IMR-90 (cell line): Measurements from ENCODE around the gene XRCC3. TPM values are rescaled to one million over a fixed set of nuclear protein-coding genes. Genes with fewer than 3 reads are reported as not detected.

ENCODE experiments used
- ATAC-seq: fragments of 200-7000 bp; cut with Tn5 transposase; 2 replicates; pipeline ENCODE4 v1.9.1; 2020; ENCODE audit warnings: low read depth, mild to moderate bottlenecking, moderate library complexity
- BruUV-seq: library from RNA; stranded (reverse); fragments of 400-500 nt; replicated peaks from 2 replicates; lab custom pipeline; 2021; lab: Mats Ljungman, UMichigan
- CTCF ChIA-PET: fragments of 300-600 bp; formaldehyde crosslinking; extraction: SDS; loops from one replicate; lab custom pipeline; 2021; ENCODE audit warnings: antibody characterized with exemption; lab: Yijun Ruan, JAX
- POLR2A ChIA-PET: fragments of 300-600 bp; sonication (Branson Sonifier 250); formaldehyde crosslinking; loops from one replicate; lab custom pipeline; 2022; ENCODE audit warnings: antibody characterized with exemption; ENCODE audit not compliant: unreplicated experiment; lab: Charles Lee
- DNase-seq: peaks from one replicate; pipeline ENCODE4 v3.0.0; 2013
- H2AFZ ChIP-seq: replicated peaks from 2 replicates; pipeline ENCODE3; 2013; ENCODE audit warnings: low read length, mild to moderate bottlenecking; ENCODE audit not compliant: poor library complexity
- H2AK5ac ChIP-seq: 2 replicates; pipeline ENCODE4 v1.6.1; 2013; ENCODE audit warnings: low read depth, low read length, inconsistent platforms
- H2AK9ac ChIP-seq: replicated peaks from 2 replicates; pipeline ENCODE3; 2013; ENCODE audit warnings: mild to moderate bottlenecking, low read depth, low read length, moderate library complexity; ENCODE audit not compliant: poor library complexity
- H2BK120ac ChIP-seq: 2 replicates; pipeline ENCODE4 v1.6.1; 2013; ENCODE audit warnings: low read depth, low read length, inconsistent platforms
- H2BK15ac ChIP-seq: 3 replicates; pipeline ENCODE4 v1.6.1; 2013; ENCODE audit warnings: low read depth, low read length, inconsistent platforms
- H2BK20ac ChIP-seq: 2 replicates; pipeline ENCODE4 v1.6.1; 2013; ENCODE audit warnings: low read depth, mild to moderate bottlenecking, inconsistent platforms, low read length, moderate library complexity
- H2BK5ac ChIP-seq: 2 replicates; pipeline ENCODE4 v1.6.1; 2013; ENCODE audit warnings: mild to moderate bottlenecking, low read depth, low read length, inconsistent platforms; ENCODE audit not compliant: poor library complexity, severe bottlenecking
- H3K14ac ChIP-seq: replicated peaks from 2 replicates; pipeline ENCODE4 v1.6.1; 2013; ENCODE audit warnings: low read depth, low read length, inconsistent platforms
- H3K18ac ChIP-seq: 2 replicates; pipeline ENCODE4 v1.6.1; 2013; ENCODE audit warnings: low read depth, low read length, control low read depth
- H3K23ac ChIP-seq: 2 replicates; pipeline ENCODE4 v1.6.1; 2013; ENCODE audit warnings: low read depth, low read length, inconsistent platforms
- H3K27ac ChIP-seq: 2 replicates; pipeline ENCODE4 v1.5.1; 2013; ENCODE audit warnings: mild to moderate bottlenecking, control low read depth, low read length; ENCODE audit not compliant: insufficient read depth
- H3K27me3 ChIP-seq: 2 replicates; pipeline ENCODE4 v1.6.1; 2013; ENCODE audit warnings: low read length; ENCODE audit not compliant: control insufficient read depth, insufficient read depth
- H3K36me3 ChIP-seq: 2 replicates; pipeline ENCODE4 v1.6.1; 2013; ENCODE audit warnings: low read length, mixed read lengths; ENCODE audit not compliant: control insufficient read depth, insufficient read depth
- H3K4ac ChIP-seq: 2 replicates; pipeline ENCODE4 v1.6.1; 2013; ENCODE audit warnings: low read depth, low read length, inconsistent platforms
- H3K4me1 ChIP-seq: 2 replicates; pipeline ENCODE4 v1.6.1; 2013; ENCODE audit warnings: low read length, mixed read lengths; ENCODE audit not compliant: control insufficient read depth, insufficient read depth
- H3K4me2 ChIP-seq: 2 replicates; pipeline ENCODE4 v1.6.1; 2013; ENCODE audit warnings: low read depth, mild to moderate bottlenecking, control low read depth, low read length, moderate library complexity
- H3K4me3 ChIP-seq: 2 replicates; pipeline ENCODE4 v1.5.1; 2013; ENCODE audit warnings: low read depth, mild to moderate bottlenecking, control low read depth, low read length, moderate library complexity; ENCODE audit not compliant: insufficient read depth
- H3K56ac ChIP-seq: 2 replicates; pipeline ENCODE4 v1.6.1; 2013; ENCODE audit warnings: low read length, inconsistent platforms; ENCODE audit not compliant: insufficient read depth; ENCODE audit errors: extremely low read depth
- H3K79me1 ChIP-seq, 2 experiments: 2 replicates each; pipeline ENCODE4 v1.6.1; 2013; ENCODE audit warnings: low read length in 2 of 2, inconsistent platforms in 1 of 2, low read depth in 1 of 2
- H3K9ac ChIP-seq: 2 replicates; pipeline ENCODE4 v1.6.1; 2013; ENCODE audit warnings: low read depth, low read length, control low read depth
- H3K9me1 ChIP-seq: 2 replicates; pipeline ENCODE4 v1.6.1; 2013; ENCODE audit warnings: low read length, inconsistent platforms; ENCODE audit not compliant: insufficient read depth
- H3K9me3 ChIP-seq: 2 replicates; pipeline ENCODE4 v1.6.1; 2013; ENCODE audit warnings: low read length; ENCODE audit not compliant: control insufficient read depth, insufficient read depth
- H4K20me1 ChIP-seq: 2 replicates; pipeline ENCODE4 v1.6.1; 2013; ENCODE audit warnings: low read length, inconsistent platforms; ENCODE audit not compliant: insufficient read depth
- H4K5ac ChIP-seq: 2 replicates; pipeline ENCODE4 v1.6.1; 2013; ENCODE audit warnings: mild to moderate bottlenecking, low read depth, low read length, control low read depth
- H4K8ac ChIP-seq, 2 experiments: 2 replicates each; pipeline ENCODE4 v1.6.1; 2013; ENCODE audit warnings: low read depth in 2 of 2, low read length in 2 of 2, control low read depth in 1 of 2, inconsistent platforms in 1 of 2
- H4K91ac ChIP-seq: 2 replicates; pipeline ENCODE4 v1.6.1; 2013; ENCODE audit warnings: low read depth, low read length, inconsistent platforms; ENCODE audit not compliant: insufficient read depth
- CHD1 ChIP-seq: IDR thresholded peaks from 2 replicates; pipeline ENCODE4 v1.6.1; 2012; ENCODE audit warnings: low read depth, low read length, improper control_type of control experiment
- MXI1 ChIP-seq: IDR thresholded peaks from 2 replicates; pipeline ENCODE4 v1.6.1; 2012; ENCODE audit warnings: low read depth, mild to moderate bottlenecking, low read length, moderate library complexity, borderline replicate concordance
- NFE2L2 ChIP-seq: fragments of 150-350 bp; IDR thresholded peaks from 2 replicates; pipeline ENCODE4 v1.6.1; 2016; ENCODE audit warnings: low read depth, mild to moderate bottlenecking, low read length
- RAD21 ChIP-seq: IDR thresholded peaks from 2 replicates; pipeline ENCODE4 v1.6.1; 2012; ENCODE audit warnings: low read length, improper control_type of control experiment
- WGBS, 2 experiments: methylation state at CpG; one replicate each; pipeline versions ENCODE4 v1.1.5 to v1.1.7; 2013; ENCODE audit warnings: missing lambda C conversion rate in 2 of 2; ENCODE audit not compliant: insufficient read length in 1 of 2; ENCODE audit errors: extremely low coverage in 2 of 2; 5-methylcytosine and 5-hydroxymethylcytosine counted together
- dilution Hi-C: fragments of 300-500 bp; cut with HindIII; formaldehyde crosslinking; loops from one replicate; pipeline ENCODE4 v1.14.3; 2018; ENCODE audit warnings: low sequenced_read_pairs; ENCODE audit not compliant: unreplicated experiment
- in situ Hi-C: fragments of 300-500 bp; cut with MboI; formaldehyde crosslinking; loops from 3 replicates; pipeline ENCODE4 v1.14.3; 2019; ENCODE audit warnings: low sequenced_read_pairs, inconsistent platforms, mixed read lengths
- intact Hi-C: fragments of 100-400 bp; cut with micrococcal nuclease; formaldehyde crosslinking; loops from 2 replicates; pipeline ENCODE4 v1.10.0; 2022
- polyA plus RNA-seq, 3 experiments: library from polyadenylated mRNA; depleted of rRNA; stranded (reverse); fragments of >200 nt; gene quantifications; 2 replicates each; pipeline ENCODE4 v1.2.3, GENCODE V29; 2012; ENCODE audit warnings: low replicate concordance in 1 of 3
- total RNA-seq: library from RNA; depleted of rRNA; stranded (reverse); fragments of >200 nt; gene quantifications from 2 replicates; pipeline ENCODE4 v1.2.3, GENCODE V29; 2012
- TF ChIP-seq, protein P1 (sequence below): fragments of 150-350 bp; IDR thresholded peaks from 2 replicates; pipeline ENCODE4 v1.6.1; 2017; ENCODE audit warnings: mild to moderate bottlenecking, antibody characterized with exemption, low read length, low read depth

XRCC3 gene
- total and polyA plus RNA-seq, 2 of the 4 experiments (the other 2 are of a cell fraction) = 8.1 to 9.5 TPM

DNA sequence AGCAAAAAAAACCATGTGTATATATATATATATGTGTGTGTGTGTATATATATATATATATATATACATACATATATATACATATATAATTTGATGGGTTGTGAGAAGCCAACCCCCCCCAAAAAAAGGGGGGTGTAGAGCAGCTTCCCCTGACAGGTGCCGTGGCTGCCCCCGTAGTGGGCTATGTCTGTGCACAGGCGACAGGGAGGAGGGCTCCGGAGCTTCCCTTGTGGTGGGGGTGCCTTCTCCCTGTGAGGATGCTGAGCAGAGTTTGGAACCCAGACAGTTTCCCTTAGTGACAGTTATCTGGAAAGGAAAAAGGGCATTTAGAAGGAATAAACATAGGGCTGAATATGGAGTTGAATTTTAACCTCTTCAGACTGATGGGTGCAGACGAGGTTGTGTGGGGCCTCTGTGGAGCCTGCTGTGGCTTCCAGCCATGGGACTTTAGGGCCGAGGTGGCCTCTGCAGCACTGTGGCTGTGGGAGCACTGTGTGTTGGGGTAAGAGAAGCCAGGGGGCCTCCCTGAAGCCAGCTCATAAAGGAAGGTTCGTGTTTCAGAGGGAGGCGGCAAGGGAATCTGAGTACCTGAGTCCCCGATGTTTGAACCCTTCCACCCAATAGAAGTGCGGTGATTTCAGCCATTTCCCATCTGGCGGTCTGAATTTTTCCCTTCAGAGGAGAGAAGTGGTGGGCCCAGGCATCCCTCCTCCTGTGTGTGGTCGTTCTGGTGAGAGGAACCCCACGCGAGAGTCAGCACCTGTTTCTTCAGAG is 19.8 kb downstream of the XRCC3 start:
- CTCF ChIA-PET = no interaction called here
- no TSS peak for BruUV-seq
- 62% methylated on average over 4 of the region's 14 CpGs; no CpG with 5 or more reads in 1 of the 2 experiments for WGBS, 2 experiments

More for the DNA sequence above, 19.8 kb downstream of the XRCC3 start:
- H4K91ac ChIP-seq = no peak overlapping the region
- H3K9ac ChIP-seq = no peak overlapping the region
- no peak overlapping the region for H2AK5ac ChIP-seq
- no peak overlapping the region for H4K5ac ChIP-seq
- no peak overlapping the region; the same call in 1 of the 2 replicates for H3K4ac ChIP-seq
- H2BK15ac ChIP-seq = no peak overlapping the region
- H2AK9ac ChIP-seq = peak overlapping the region; percentile 52
- in situ Hi-C loops = no loop called here
- ATAC-seq (peak; percentile 3; the same call in 1 of the 2 replicates), DNase-seq (no peak)
- H3K9me1 ChIP-seq = peaks cover 3% of the 10 kb centered on the region; the same call in 1 of the 2 replicates
- no peak overlapping the region for H2BK20ac ChIP-seq
- no peak overlapping the region for H3K18ac ChIP-seq
- no peak overlapping the region for H3K4me3 ChIP-seq
- POLR2A ChIA-PET = no interaction called here
- peaks cover 46% of the 10 kb centered on the region for H3K36me3 ChIP-seq
- H3K27ac ChIP-seq = 0 out of 2 replicates have a peak overlapping the region, but pooled peaks have one; percentile 3
- peaks cover 15% of the 10 kb centered on the region for H3K4me1 ChIP-seq
- H3K56ac ChIP-seq = no peak overlapping the region
- H3K23ac ChIP-seq = peak overlapping the region; percentile 86
- no peak overlapping the region for H3K4me2 ChIP-seq
- no peak for TF ChIP-seq MXI1
- TF ChIP-seq, protein P1, sequence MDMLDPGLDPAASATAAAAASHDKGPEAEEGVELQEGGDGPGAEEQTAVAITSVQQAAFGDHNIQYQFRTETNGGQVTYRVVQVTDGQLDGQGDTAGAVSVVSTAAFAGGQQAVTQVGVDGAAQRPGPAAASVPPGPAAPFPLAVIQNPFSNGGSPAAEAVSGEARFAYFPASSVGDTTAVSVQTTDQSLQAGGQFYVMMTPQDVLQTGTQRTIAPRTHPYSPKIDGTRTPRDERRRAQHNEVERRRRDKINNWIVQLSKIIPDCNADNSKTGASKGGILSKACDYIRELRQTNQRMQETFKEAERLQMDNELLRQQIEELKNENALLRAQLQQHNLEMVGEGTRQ = no peak
- no peak for TF ChIP-seq RAD21
- no peak for TF ChIP-seq CHD1
- TF ChIP-seq NFE2L2 = no peak
- no peaks in the 10 kb centered on the region for H3K27me3 ChIP-seq
- H4K20me1 ChIP-seq = peaks cover 56% of the 10 kb centered on the region
- H2BK5ac ChIP-seq = no peak overlapping the region
- H3K14ac ChIP-seq = no peak overlapping the region
- no peak overlapping the region for H4K8ac ChIP-seq
- peak overlapping the region; percentile 28 for H2AFZ ChIP-seq
- peaks cover 27 to 75% of the 10 kb centered on the region in 2 experiments for H3K79me1 ChIP-seq
- dilution Hi-C loops = no loop called here
- intact Hi-C loops = no loop called here
- H3K9me3 ChIP-seq = no peaks in the 10 kb centered on the region
- no peak overlapping the region for H2BK120ac ChIP-seq
